Measurements from ENCODE around the gene SYNE1. TPM values are rescaled to one million over a fixed set of nuclear protein-coding genes. Genes with fewer than 3 reads are reported as not detected.
"Not testable (repeated sequence)": the region's sequence is repeated elsewhere in the genome, so short reads cannot be mapped to it uniquely, and the experiment has no call there.

Gene SYNE1
- total RNA-seq, 1 donor from 2014 or later, result 43.8 TPM

GRCh38 chr6:152532556-152533422 is 104.4 kb downstream of the SYNE1 start:
- Mint-ChIP-seq H3K36me3 (ENCODE audit: insufficient read depth) (no peaks in the 10 kb centered on the region), H3K4me1 (ENCODE audit: low read depth) (no peaks in the 10 kb centered on the region), H3K27me3 (peaks cover 3% of the 10 kb centered on the region), H3K9me3 (ENCODE audit: low read depth) (no peaks in the 10 kb centered on the region), H3K4me3 (ENCODE audit: low read depth) (no peak overlapping the region), H3K27ac (no peak overlapping the region)
- DNase-seq (ENCODE audit: low spot score, unreplicated experiment), result no peak
- TF ChIP-seq, protein P1, sequence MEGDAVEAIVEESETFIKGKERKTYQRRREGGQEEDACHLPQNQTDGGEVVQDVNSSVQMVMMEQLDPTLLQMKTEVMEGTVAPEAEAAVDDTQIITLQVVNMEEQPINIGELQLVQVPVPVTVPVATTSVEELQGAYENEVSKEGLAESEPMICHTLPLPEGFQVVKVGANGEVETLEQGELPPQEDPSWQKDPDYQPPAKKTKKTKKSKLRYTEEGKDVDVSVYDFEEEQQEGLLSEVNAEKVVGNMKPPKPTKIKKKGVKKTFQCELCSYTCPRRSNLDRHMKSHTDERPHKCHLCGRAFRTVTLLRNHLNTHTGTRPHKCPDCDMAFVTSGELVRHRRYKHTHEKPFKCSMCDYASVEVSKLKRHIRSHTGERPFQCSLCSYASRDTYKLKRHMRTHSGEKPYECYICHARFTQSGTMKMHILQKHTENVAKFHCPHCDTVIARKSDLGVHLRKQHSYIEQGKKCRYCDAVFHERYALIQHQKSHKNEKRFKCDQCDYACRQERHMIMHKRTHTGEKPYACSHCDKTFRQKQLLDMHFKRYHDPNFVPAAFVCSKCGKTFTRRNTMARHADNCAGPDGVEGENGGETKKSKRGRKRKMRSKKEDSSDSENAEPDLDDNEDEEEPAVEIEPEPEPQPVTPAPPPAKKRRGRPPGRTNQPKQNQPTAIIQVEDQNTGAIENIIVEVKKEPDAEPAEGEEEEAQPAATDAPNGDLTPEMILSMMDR (IDR thresholded peaks at IDR 0.05; ENCODE audit: unreplicated experiment), result no peak

- TF ChIP-seq, protein P1 (IDR thresholded peaks at IDR 0.05; ENCODE audit: unreplicated experiment), result no peak
- Mint-ChIP-seq H3K36me3 (ENCODE audit: insufficient read depth) (no peaks in the 10 kb centered on the region), H3K27me3 (peaks cover 4% of the 10 kb centered on the region), H3K4me3 (ENCODE audit: low read depth) (no peak overlapping the region), H3K27ac (no peak overlapping the region), H3K4me1 (ENCODE audit: low read depth) (no peaks in the 10 kb centered on the region), H3K9me3 (ENCODE audit: low read depth) (no peaks in the 10 kb centered on the region)
- no peak for DNase-seq (ENCODE audit: low spot score, unreplicated experiment)
Observed at GRCh38 chr6:152531659-152532058, 105.5 kb downstream of the SYNE1 start.

DNA sequence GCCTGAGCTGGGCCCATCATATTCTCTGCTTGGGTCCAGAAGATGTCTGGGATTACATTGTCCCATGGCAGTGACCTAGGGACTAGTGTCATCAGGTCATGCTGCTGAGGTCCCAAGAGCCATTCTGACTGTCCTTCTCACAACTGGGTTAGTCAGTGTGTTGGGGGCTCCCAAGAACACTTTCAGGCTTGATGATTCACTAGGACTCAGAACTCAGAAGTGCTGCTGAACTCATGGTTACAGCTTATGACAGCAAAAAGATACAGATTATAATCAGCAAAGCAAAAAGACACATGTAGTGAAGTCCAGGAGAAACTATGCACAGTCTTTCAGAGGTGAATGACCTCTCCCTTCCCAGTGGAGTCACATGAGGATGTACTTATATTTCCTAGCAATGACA is 107.8 kb downstream of the SYNE1 start:
- no peaks in the 10 kb centered on the region for H3K4me1 Mint-ChIP-seq (ENCODE audit: low read depth)
- peaks cover 4% of the 10 kb centered on the region for H3K27me3 Mint-ChIP-seq
- H3K27ac Mint-ChIP-seq, result no peak overlapping the region
- TF ChIP-seq, protein P1 (IDR thresholded peaks at IDR 0.05; ENCODE audit: unreplicated experiment), result no peak
- DNase-seq (ENCODE audit: low spot score, unreplicated experiment), result no peak
- H3K9me3 Mint-ChIP-seq (ENCODE audit: low read depth), result no peaks in the 10 kb centered on the region
- H3K36me3 Mint-ChIP-seq (ENCODE audit: insufficient read depth), result no peaks in the 10 kb centered on the region
- no peak overlapping the region for H3K4me3 Mint-ChIP-seq (ENCODE audit: low read depth)

GRCh38 chr6:152514120-152514519 is 123.0 kb downstream of the SYNE1 start:
- not testable (repeated sequence) for H3K4me3 Mint-ChIP-seq (ENCODE audit: low read depth); H3K36me3 Mint-ChIP-seq (ENCODE audit: insufficient read depth); DNase-seq (ENCODE audit: low spot score, unreplicated experiment); H3K27me3 Mint-ChIP-seq; H3K27ac Mint-ChIP-seq; H3K4me1 Mint-ChIP-seq (ENCODE audit: low read depth); H3K9me3 Mint-ChIP-seq (ENCODE audit: low read depth)

GRCh38 chr6:152509916-152510315 is 127.2 kb downstream of the SYNE1 start:
- no peak overlapping the region for H3K27ac Mint-ChIP-seq
- TF ChIP-seq, protein P1 (IDR thresholded peaks at IDR 0.05; ENCODE audit: unreplicated experiment), result no peak
- H3K27me3 Mint-ChIP-seq, result no peaks in the 10 kb centered on the region
- H3K4me3 Mint-ChIP-seq (ENCODE audit: low read depth), result no peak overlapping the region
- no peaks in the 10 kb centered on the region for H3K4me1 Mint-ChIP-seq (ENCODE audit: low read depth)
- H3K9me3 Mint-ChIP-seq (ENCODE audit: low read depth), result no peaks in the 10 kb centered on the region
- no peaks in the 10 kb centered on the region for H3K36me3 Mint-ChIP-seq (ENCODE audit: insufficient read depth)
- no peak for DNase-seq (ENCODE audit: low spot score, unreplicated experiment)

DNA sequence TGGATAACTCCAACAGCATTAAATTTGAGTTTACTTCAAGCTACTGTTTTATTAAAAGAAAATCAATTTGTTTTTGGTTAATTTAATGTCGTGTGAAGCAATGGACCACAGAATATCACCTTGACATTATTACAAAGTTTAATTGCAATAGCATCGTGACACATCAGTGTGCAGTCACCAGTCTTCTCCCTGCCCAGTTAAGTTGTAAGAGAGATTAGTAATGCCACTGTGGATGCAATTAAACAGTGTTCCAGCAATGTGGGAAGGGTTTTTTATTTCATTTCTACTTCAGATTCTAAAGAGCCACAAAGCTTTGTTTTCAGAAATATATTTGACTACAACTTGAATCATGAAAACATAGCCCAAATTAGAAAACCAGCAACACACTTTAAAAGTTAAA is 128.7 kb downstream of the SYNE1 start:
- TF ChIP-seq, protein P1 (IDR thresholded peaks at IDR 0.05; ENCODE audit: unreplicated experiment), result no peak
- no peak overlapping the region for H3K27ac Mint-ChIP-seq
- no peaks in the 10 kb centered on the region for H3K4me1 Mint-ChIP-seq (ENCODE audit: low read depth)
- H3K27me3 Mint-ChIP-seq, result no peaks in the 10 kb centered on the region
- no peak for DNase-seq (ENCODE audit: low spot score, unreplicated experiment)
- no peak overlapping the region for H3K4me3 Mint-ChIP-seq (ENCODE audit: low read depth)
- no peaks in the 10 kb centered on the region for H3K36me3 Mint-ChIP-seq (ENCODE audit: insufficient read depth)
- H3K9me3 Mint-ChIP-seq (ENCODE audit: low read depth), result no peaks in the 10 kb centered on the region
